ENCODE results near the gene AFF3. TPM values are rescaled to one million over a fixed set of nuclear protein-coding genes. Genes with fewer than 3 reads are reported as not detected.

Gene AFF3
- total and polyA plus RNA-seq, 2 donors (not counting 1 experiment from before 2014, with no cell fraction given), result 0.50 to 2.5 TPM

GRCh38 chr2:100031604-100032003 lies 110.8 kb downstream of the AFF3 start:
- no peaks in the 10 kb centered on the region for H3K27me3 ChIP-seq (ENCODE audit: control insufficient read depth, insufficient read depth, low read length)
- no peak overlapping the region for H3K27ac ChIP-seq (ENCODE audit: insufficient read depth, low read length)
- H3K9ac ChIP-seq (ENCODE audit: insufficient read depth, low read length), result no peak overlapping the region
- no peak for TF ChIP-seq EZH2 (IDR thresholded peaks at IDR 0.05; ENCODE audit: low read length, missing control alignments)
- no peak for TF ChIP-seq CTCF (conservative IDR thresholded peaks at IDR 0.05 in 1 of 2, IDR thresholded peaks at IDR 0.05 in 1 of 2; ENCODE audit: low read depth in 1 of 2, low read length in 2 of 2)
- no peaks in the 10 kb centered on the region for H3K36me3 ChIP-seq (ENCODE audit: control insufficient read depth, insufficient read depth, low read length)
- H3K4me2 ChIP-seq (ENCODE audit: extremely low read depth, insufficient read depth, low read length), result no peak overlapping the region
- H3K4me3 ChIP-seq (replicated peaks in 1 of 4; ENCODE audit: control extremely low read depth in 1 of 4, insufficient read depth in 1 of 4, low read depth in 3 of 4, low read length in 4 of 4), result no peak overlapping the region
- no peak for DNase-seq (ENCODE audit: low read depth in 2 of 2)
- no peak overlapping the region for H2AFZ ChIP-seq (ENCODE audit: low read length)
- no peaks in the 10 kb centered on the region for H3K9me3 ChIP-seq (ENCODE audit: control insufficient read depth, insufficient read depth, low read depth, low read length)
- no peaks in the 10 kb centered on the region for H4K20me1 ChIP-seq (ENCODE audit: control insufficient read depth, extremely low read depth, insufficient read depth, low read length)
- no peaks in the 10 kb centered on the region for H3K79me2 ChIP-seq (ENCODE audit: control insufficient read depth, insufficient read depth, low read length)
- no peaks in the 10 kb centered on the region for H3K4me1 ChIP-seq (ENCODE audit: control insufficient read depth, extremely low read depth, insufficient read depth, low read length)

- Histone ChIP-seq H3K9me3 (ENCODE audit: control insufficient read depth, insufficient read depth, low read depth, low read length) (no peaks in the 10 kb centered on the region), H3K4me1 (ENCODE audit: control insufficient read depth, extremely low read depth, insufficient read depth, low read length) (no peaks in the 10 kb centered on the region), H4K20me1 (ENCODE audit: control insufficient read depth, extremely low read depth, insufficient read depth, low read length) (no peaks in the 10 kb centered on the region), H3K79me2 (ENCODE audit: control insufficient read depth, insufficient read depth, low read length) (no peaks in the 10 kb centered on the region), H2AFZ (ENCODE audit: low read length) (no peak overlapping the region), H3K27me3 (ENCODE audit: control insufficient read depth, insufficient read depth, low read length) (no peaks in the 10 kb centered on the region), H3K9ac (ENCODE audit: insufficient read depth, low read length) (no peak overlapping the region), H3K4me2 (ENCODE audit: extremely low read depth, insufficient read depth, low read length) (no peak overlapping the region), H3K4me3 (replicated peaks in 1 of 4; ENCODE audit: control extremely low read depth in 1 of 4, insufficient read depth in 1 of 4, low read depth in 3 of 4, low read length in 4 of 4) (no peak overlapping the region), H3K36me3 (ENCODE audit: control insufficient read depth, insufficient read depth, low read length) (no peaks in the 10 kb centered on the region), H3K27ac (ENCODE audit: insufficient read depth, low read length) (no peak overlapping the region)
- no peak for DNase-seq (ENCODE audit: low read depth in 2 of 2)
- peak; percentile 6 to 14 for TF ChIP-seq CTCF (conservative IDR thresholded peaks at IDR 0.05 in 1 of 2, IDR thresholded peaks at IDR 0.05 in 1 of 2; ENCODE audit: low read depth in 1 of 2, low read length in 2 of 2)
- no peak for TF ChIP-seq EZH2 (IDR thresholded peaks at IDR 0.05; ENCODE audit: low read length, missing control alignments)
Measured at GRCh38 chr2:100029460-100029859, 112.9 kb downstream of the AFF3 start.

- Histone ChIP-seq H3K4me2 (ENCODE audit: extremely low read depth, insufficient read depth, low read length) (no peak overlapping the region), H2AFZ (ENCODE audit: low read length) (no peak overlapping the region), H3K36me3 (ENCODE audit: control insufficient read depth, insufficient read depth, low read length) (no peaks in the 10 kb centered on the region), H3K27ac (ENCODE audit: insufficient read depth, low read length) (no peak overlapping the region), H4K20me1 (ENCODE audit: control insufficient read depth, extremely low read depth, insufficient read depth, low read length) (no peaks in the 10 kb centered on the region), H3K27me3 (ENCODE audit: control insufficient read depth, insufficient read depth, low read length) (no peaks in the 10 kb centered on the region), H3K4me1 (ENCODE audit: control insufficient read depth, extremely low read depth, insufficient read depth, low read length) (peaks cover 6% of the 10 kb centered on the region), H3K9me3 (ENCODE audit: control insufficient read depth, insufficient read depth, low read depth, low read length) (no peaks in the 10 kb centered on the region), H3K9ac (ENCODE audit: insufficient read depth, low read length) (no peak overlapping the region), H3K79me2 (ENCODE audit: control insufficient read depth, insufficient read depth, low read length) (no peaks in the 10 kb centered on the region), H3K4me3 (replicated peaks in 1 of 4; ENCODE audit: control extremely low read depth in 1 of 4, insufficient read depth in 1 of 4, low read depth in 3 of 4, low read length in 4 of 4) (no peak overlapping the region)
- TF ChIP-seq CTCF (conservative IDR thresholded peaks at IDR 0.05 in 1 of 2, IDR thresholded peaks at IDR 0.05 in 1 of 2; ENCODE audit: low read depth in 1 of 2, low read length in 2 of 2) (no peak), EZH2 (IDR thresholded peaks at IDR 0.05; ENCODE audit: low read length, missing control alignments) (no peak)
- DNase-seq (ENCODE audit: low read depth in 2 of 2), result peak in 1 of 2 donors; percentile 28
Measured at GRCh38 chr2:100021791-100022340, 120.5 kb downstream of the AFF3 start.

Measured in fibroblast of lung (primary cell).